ENCODE measurements around the gene VAV2. TPM values are rescaled to one million over a fixed set of nuclear protein-coding genes. Genes with fewer than 3 reads are reported as not detected.

VAV2 gene
- total RNA-seq, 2 experiments from 2014 or later: 5.1 to 5.5 TPM

GRCh38 chr9:133796562-133796961 lies 195.6 kb downstream of the VAV2 start:
- Mint-ChIP-seq H3K9me3 (ENCODE audit: low read depth) (no peaks in the 10 kb centered on the region), H3K36me3 (no peaks in the 10 kb centered on the region), H3K4me3 (no peak overlapping the region), H3K27me3 (no peaks in the 10 kb centered on the region), H3K27ac (no peak overlapping the region), H3K4me1 (peaks cover 3% of the 10 kb centered on the region)
- ATAC-seq: no peak
- CTCF ChIA-PET: interaction anchor here (7.7 kb wide), 1 partner anchor 197 kb away, joined by 62 read pairs; no protein-coding TSS in a partner anchor
- DNase-seq: no peak

GRCh38 chr9:133795049-133795448 lies 197.1 kb downstream of the VAV2 start:
- ATAC-seq (no peak), DNase-seq (no peak)
- peaks cover 3% of the 10 kb centered on the region for H3K4me1 Mint-ChIP-seq
- no peak overlapping the region for H3K27ac Mint-ChIP-seq
- H3K4me3 Mint-ChIP-seq: no peak overlapping the region
- CTCF ChIA-PET: interaction anchor here (1.1 to 7.7 kb wide), 2 partner anchors 13 to 199 kb away, joined by 4 to 62 read pairs; no protein-coding TSS in a partner anchor
- no peaks in the 10 kb centered on the region for H3K9me3 Mint-ChIP-seq (ENCODE audit: low read depth)
- H3K27me3 Mint-ChIP-seq: no peaks in the 10 kb centered on the region
- H3K36me3 Mint-ChIP-seq: no peaks in the 10 kb centered on the region

- Mint-ChIP-seq H3K27ac (no peak overlapping the region), H3K4me1 (peaks cover 3% of the 10 kb centered on the region), H3K36me3 (no peaks in the 10 kb centered on the region), H3K27me3 (no peaks in the 10 kb centered on the region), H3K9me3 (ENCODE audit: low read depth) (no peaks in the 10 kb centered on the region), H3K4me3 (no peak overlapping the region)
- DNase-seq (no peak), ATAC-seq (no peak)
- CTCF ChIA-PET: interaction anchor here (0.9 to 7.7 kb wide), 5 partner anchors 9 to 200 kb away, joined by 3 to 62 read pairs (median 4); no protein-coding TSS in a partner anchor
Measured at GRCh38 chr9:133794016-133794760, 197.9 kb downstream of the VAV2 start.

DNA sequence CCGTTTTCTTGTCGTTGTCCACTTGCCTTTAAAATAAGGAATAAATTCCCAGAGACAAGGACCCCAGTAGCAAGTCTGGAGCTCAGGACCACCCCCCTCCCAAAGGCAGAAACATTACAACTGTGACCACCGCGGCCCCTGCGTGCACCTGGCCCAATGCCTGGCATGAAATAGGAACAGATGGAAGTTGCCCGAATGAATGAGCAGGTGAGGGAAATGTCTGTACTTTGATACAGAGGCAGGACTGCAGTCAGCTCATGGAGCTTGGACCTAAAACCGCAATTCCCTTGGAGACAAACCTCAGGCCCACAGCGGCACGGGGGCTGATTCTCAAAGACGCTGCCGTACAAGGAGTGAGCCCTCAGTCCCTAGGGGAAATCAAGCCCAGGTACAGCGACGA lies 198.7 kb downstream of the VAV2 start:
- H3K27me3 Mint-ChIP-seq: no peaks in the 10 kb centered on the region
- CTCF ChIA-PET: interaction anchor here (0.9 to 7.7 kb wide), 5 partner anchors 10 to 201 kb away, joined by 3 to 62 read pairs (median 3); no protein-coding TSS in a partner anchor
- no peak overlapping the region for H3K27ac Mint-ChIP-seq
- DNase-seq: no peak
- H3K4me3 Mint-ChIP-seq: no peak overlapping the region
- peaks cover 3% of the 10 kb centered on the region for H3K4me1 Mint-ChIP-seq
- ATAC-seq: no peak
- no peaks in the 10 kb centered on the region for H3K9me3 Mint-ChIP-seq (ENCODE audit: low read depth)
- no peaks in the 10 kb centered on the region for H3K36me3 Mint-ChIP-seq

DNA sequence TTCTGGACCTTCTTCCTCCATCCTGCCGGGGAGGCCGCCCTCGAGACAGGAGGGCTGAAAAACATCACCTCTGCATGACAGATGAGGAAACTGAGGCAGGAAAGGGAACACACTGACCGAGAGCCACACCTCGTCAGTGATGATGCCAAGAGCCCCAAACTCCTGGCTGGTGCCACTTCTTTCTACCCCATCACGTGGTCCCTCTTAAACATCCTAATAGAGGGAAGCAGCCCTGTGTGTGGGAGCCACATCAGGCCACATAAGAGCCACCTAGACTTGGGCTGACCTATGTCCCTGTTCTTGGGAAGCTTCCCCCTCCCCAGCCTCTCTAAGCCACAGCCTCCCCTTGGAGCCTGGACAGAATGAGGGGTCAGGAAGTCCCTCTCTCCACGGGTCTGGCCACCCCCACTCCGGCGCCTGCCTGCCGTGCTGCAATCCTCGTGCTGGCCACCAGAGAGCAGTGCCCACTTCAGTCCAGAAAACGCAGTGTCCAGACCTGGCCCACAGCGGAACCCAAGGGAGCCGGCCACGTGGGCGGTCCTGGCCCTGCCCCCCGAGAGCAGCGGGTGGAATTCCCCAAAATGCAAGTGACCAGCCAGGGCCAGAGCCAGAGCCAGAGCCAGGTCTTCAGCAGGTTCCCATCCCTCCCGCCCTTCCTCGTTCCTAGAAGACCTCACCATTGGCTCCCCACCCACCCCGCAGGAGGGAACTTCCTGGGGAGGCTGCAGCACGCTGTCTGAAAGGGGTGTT lies 199.2 kb downstream of the VAV2 start:
- CTCF ChIA-PET: interaction anchor here (0.9 to 7.7 kb wide), 5 partner anchors 10 to 201 kb away, joined by 3 to 62 read pairs (median 3); no protein-coding TSS in a partner anchor
- Mint-ChIP-seq H3K36me3 (no peaks in the 10 kb centered on the region), H3K27me3 (no peaks in the 10 kb centered on the region), H3K4me3 (no peak overlapping the region), H3K4me1 (peaks cover 3% of the 10 kb centered on the region), H3K9me3 (ENCODE audit: low read depth) (no peaks in the 10 kb centered on the region), H3K27ac (no peak overlapping the region)
- DNase-seq (peak; percentile 61), ATAC-seq (peak; percentile 74)

DNA sequence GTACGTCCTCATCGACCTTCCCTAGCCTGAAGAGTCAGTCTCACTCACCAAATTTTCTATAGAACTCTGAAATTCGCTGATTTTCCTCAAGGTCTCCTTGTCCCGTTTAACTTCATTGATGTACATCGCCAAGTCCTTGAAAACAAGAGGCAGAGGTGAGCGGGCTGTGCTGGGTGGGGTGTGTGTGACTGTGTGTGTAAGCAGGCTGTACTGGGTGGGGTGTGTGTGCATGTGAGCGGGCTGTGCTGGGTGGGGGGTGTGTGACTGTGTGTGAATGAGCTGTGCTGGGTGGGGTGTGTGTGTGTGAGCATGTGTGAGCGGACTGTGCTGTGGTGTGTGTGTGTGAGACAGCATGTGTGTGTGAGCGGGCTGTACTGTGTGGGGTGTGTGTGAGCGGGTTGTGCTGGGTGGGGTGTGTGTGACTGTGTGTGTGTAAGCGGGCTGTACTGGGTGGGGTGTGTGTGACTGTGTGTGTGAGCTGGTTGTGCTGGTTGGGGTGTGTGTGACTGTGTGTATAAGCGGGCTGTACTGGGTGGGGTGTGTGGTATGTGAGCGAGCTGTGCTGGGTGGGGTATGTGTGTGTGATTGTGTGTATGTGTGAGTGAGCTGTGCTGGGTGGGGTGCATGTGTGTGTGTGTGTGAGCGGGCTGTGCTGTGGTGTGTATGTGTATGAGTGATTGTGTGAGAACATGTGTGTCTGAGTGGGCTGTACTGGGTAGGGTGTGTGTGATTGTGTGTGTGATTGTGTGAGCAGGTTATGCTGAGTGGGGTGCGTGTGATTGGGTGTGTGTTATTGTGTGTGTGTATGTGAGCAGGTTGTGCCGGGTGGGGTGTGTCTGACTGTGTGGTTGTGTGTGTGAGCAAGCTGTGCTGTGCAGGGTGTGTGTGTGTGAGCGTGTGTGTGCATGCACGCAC lies 200.1 kb downstream of the VAV2 start:
- no peak for DNase-seq
- H3K27ac Mint-ChIP-seq: no peak overlapping the region
- CTCF ChIA-PET: interaction anchor here (1.1 to 7.7 kb wide), 4 partner anchors 10 to 202 kb away, joined by 3 to 62 read pairs (median 4); no protein-coding TSS in a partner anchor
- no peaks in the 10 kb centered on the region for H3K27me3 Mint-ChIP-seq
- no peaks in the 10 kb centered on the region for H3K9me3 Mint-ChIP-seq (ENCODE audit: low read depth)
- peaks cover 4% of the 10 kb centered on the region for H3K4me1 Mint-ChIP-seq
- no peaks in the 10 kb centered on the region for H3K36me3 Mint-ChIP-seq
- no peak overlapping the region for H3K4me3 Mint-ChIP-seq
- no peak for ATAC-seq

DNA sequence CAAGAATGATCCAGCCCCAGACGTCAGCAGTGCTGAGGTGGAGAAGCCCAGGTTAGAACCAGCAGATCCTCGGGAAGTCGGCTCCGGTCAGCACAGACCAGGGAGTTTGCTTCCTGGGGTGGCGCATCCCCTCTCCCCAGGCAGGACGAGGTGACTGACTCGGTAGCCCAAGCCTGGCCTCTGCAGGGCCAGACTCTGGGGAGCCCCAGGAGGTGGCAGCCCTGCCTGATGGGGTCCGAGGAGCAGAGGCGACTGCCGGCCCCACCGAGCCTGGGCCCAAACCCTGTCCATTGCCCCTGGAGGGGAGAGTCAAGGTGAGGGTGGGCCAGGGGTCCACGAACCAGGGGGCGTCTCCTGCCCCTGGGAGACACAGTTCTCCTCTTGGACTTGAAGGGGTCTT lies 201.1 kb downstream of the VAV2 start:
- H3K36me3 Mint-ChIP-seq: no peaks in the 10 kb centered on the region
- H3K27me3 Mint-ChIP-seq: no peaks in the 10 kb centered on the region
- CTCF ChIA-PET: interaction anchor here (7.7 kb wide), 1 partner anchor 203 kb away, joined by 62 read pairs; no protein-coding TSS in a partner anchor
- H3K9me3 Mint-ChIP-seq (ENCODE audit: low read depth): no peaks in the 10 kb centered on the region
- H3K4me1 Mint-ChIP-seq: peaks cover 13% of the 10 kb centered on the region
- no peak overlapping the region for H3K4me3 Mint-ChIP-seq
- no peak for DNase-seq
- ATAC-seq: no peak
- no peak overlapping the region for H3K27ac Mint-ChIP-seq

GRCh38 chr9:133789778-133790177 lies 202.3 kb downstream of the VAV2 start:
- Mint-ChIP-seq H3K36me3 (no peaks in the 10 kb centered on the region), H3K27ac (no peak overlapping the region), H3K27me3 (no peaks in the 10 kb centered on the region), H3K4me1 (peaks cover 16% of the 10 kb centered on the region), H3K4me3 (no peak overlapping the region), H3K9me3 (ENCODE audit: low read depth) (no peaks in the 10 kb centered on the region)
- CTCF ChIA-PET: interaction anchor here (1.2 to 7.7 kb wide), 2 partner anchors 8 to 204 kb away, joined by 3 to 62 read pairs; no protein-coding TSS in a partner anchor
- ATAC-seq (no peak), DNase-seq (no peak)

DNA sequence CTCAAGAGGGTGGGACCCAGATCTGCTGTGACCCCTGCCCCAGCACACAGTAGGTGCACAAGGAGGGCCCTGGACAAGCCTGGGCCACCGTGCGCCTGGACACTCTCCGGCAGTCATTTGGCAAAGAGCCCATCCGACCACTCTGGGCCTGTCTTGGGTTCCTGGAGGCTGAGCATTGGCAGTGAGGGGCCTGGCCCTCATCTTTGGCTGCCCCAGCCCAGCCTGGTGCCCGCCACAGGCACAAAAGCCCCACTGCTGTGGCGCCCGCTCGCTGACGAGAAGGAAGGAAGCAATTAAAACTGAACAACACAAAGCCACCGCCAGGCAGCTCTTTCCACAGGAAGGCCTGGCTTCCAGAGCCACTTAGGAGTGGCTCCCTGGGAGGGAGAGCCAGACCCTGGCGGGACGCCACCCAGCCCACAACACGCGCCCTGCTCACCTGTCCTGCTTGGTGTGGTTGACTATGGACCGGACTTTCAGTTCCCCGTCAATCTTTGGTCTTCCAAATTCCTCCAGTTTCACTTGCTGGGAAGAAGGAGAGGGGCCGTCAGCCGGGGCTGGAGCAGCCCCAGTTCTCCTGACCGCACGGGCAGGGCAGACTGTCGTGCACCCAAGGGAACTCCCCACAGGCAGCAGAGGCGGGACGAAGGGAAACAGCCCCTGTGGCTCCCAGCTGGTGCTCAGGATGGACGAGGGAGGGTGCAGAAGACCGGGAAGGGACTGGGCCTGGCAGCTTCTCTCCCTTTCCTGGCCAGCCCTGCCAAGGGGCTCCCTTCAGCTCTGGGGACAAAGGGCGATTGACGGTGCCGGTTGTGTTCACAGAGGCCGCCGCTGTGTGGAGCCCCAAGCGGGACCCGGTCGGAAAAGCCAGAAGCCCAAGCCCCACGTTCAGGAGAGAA lies 203.1 kb downstream of the VAV2 start:
- Mint-ChIP-seq H3K27me3 (no peaks in the 10 kb centered on the region), H3K9me3 (ENCODE audit: low read depth) (no peaks in the 10 kb centered on the region), H3K4me1 (peaks cover 16% of the 10 kb centered on the region), H3K4me3 (no peak overlapping the region), H3K36me3 (no peaks in the 10 kb centered on the region), H3K27ac (no peak overlapping the region)
- no peak for DNase-seq
- no peak for ATAC-seq
- CTCF ChIA-PET: interaction anchor here (1.2 kb wide), 1 partner anchor 8 kb away, joined by 3 read pairs; no protein-coding TSS in a partner anchor

DNA sequence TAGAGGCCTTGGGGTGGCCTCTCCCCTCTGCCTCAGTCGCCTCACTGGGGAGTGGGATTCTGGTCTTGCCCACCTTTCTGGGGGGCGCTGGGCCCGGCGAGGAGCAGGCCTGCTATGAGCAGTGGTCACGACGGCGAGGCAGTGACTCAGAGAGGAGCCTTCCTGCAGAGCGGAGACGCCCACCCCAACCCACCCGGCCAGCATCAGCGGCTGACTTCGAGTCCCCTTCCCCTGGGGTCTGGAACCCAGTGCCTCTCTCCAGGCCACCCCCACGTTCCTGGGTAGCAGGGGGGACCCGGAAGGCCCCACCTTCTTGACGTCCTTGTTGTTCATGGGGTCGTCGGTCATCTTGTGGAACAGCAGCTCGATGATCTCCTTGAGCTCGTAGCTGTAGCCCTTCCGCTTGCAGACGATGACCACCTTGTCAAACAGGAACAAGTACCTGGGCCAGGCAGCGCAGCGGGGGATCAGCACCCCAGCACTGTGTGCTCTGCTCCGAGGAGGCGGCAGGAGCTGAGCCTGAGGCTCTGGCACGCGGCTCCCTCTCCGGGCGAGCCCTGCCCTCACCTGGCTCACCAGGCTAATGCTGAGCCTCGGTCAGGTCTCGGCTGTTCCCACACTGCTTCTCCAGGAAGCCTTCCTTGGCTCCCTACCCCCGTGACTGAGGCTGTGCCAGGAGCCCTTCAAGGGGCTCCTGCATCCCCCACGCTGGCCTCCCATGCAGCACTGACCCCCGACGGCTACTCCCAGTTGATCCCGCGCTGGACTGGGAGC lies 203.9 kb downstream of the VAV2 start:
- CTCF ChIA-PET: interaction anchor here (1.1 kb wide), 1 partner anchor 207 kb away, joined by 4 read pairs; no protein-coding TSS in a partner anchor
- Mint-ChIP-seq H3K27me3 (no peaks in the 10 kb centered on the region), H3K36me3 (no peaks in the 10 kb centered on the region), H3K4me1 (peaks cover 16% of the 10 kb centered on the region), H3K9me3 (ENCODE audit: low read depth) (no peaks in the 10 kb centered on the region), H3K4me3 (no peak overlapping the region), H3K27ac (no peak overlapping the region)
- ATAC-seq (no peak), DNase-seq (no peak)

- Mint-ChIP-seq H3K4me1 (peaks cover 16% of the 10 kb centered on the region), H3K36me3 (no peaks in the 10 kb centered on the region), H3K9me3 (ENCODE audit: low read depth) (no peaks in the 10 kb centered on the region), H3K4me3 (no peak overlapping the region), H3K27me3 (no peaks in the 10 kb centered on the region), H3K27ac (no peak overlapping the region)
- CTCF ChIA-PET: interaction anchor here (1.1 kb wide), 1 partner anchor 207 kb away, joined by 4 read pairs; no protein-coding TSS in a partner anchor
- DNase-seq: no peak
- ATAC-seq: peak; percentile 73
Measured at GRCh38 chr9:133787754-133788025, 204.4 kb downstream of the VAV2 start.

Data from activated CD8-positive, alpha-beta memory T cell treated with anti-CD3 and anti-CD28 coated beads, Interleukin-2, amount 10 ng/mL, durations not matched to agents 7 days and 5 days (primary cell).